Fibroblast of villous mesenchyme (primary cell): ENCODE measurements around the gene ORM2. TPM values are rescaled to one million over a fixed set of nuclear protein-coding genes. Genes with fewer than 3 reads are reported as not detected.

Experiments
- DNase-seq: peaks from one replicate; pipeline ENCODE4 v3.0.0-alpha.2; 2010; ENCODE audit warnings: low read depth
- H3K4me3 ChIP-seq: 2 replicates; pipeline ENCODE4 v1.5.1; 2011; ENCODE audit warnings: low read depth, mild to moderate bottlenecking, low read length
- CTCF ChIP-seq: IDR thresholded peaks from 2 replicates; pipeline ENCODE4 v1.5.1; 2012; ENCODE audit warnings: low read depth, mild to moderate bottlenecking, low read length; ENCODE audit not compliant: insufficient read depth
- total RNA-seq: library from RNA; depleted of rRNA; stranded (reverse); fragments of >200 nt; gene quantifications from 2 replicates; pipeline ENCODE4 v1.2.3, GENCODE V29; 2012

The ORM2 gene
- total RNA-seq, 1 donor: not detected

- no peak for DNase-seq
- no peak for TF ChIP-seq CTCF
- H3K4me3 ChIP-seq: no peak overlapping the region
These were observed 40.6 kb upstream of the ORM2 start for GRCh38 chr9:114289106-114289505.

- DNase-seq: no peak
- no peak for TF ChIP-seq CTCF
These were observed 39.8 kb upstream of the ORM2 start for GRCh38 chr9:114289571-114290481.

GRCh38 chr9:114290561-114290986, 39.1 kb upstream of the ORM2 start:
- H3K4me3 ChIP-seq: no peak overlapping the region
- no peak for TF ChIP-seq CTCF

More at GRCh38 chr9:114289571-114290481, 39.8 kb upstream of the ORM2 start:
- H3K4me3 ChIP-seq: no peak overlapping the region

GRCh38 chr9:114291064-114291474, 38.6 kb upstream of the ORM2 start:
- TF ChIP-seq CTCF: peak; percentile 83
- no peak overlapping the region for H3K4me3 ChIP-seq
- peak; percentile 71 for DNase-seq

More at GRCh38 chr9:114290561-114290986, 39.1 kb upstream of the ORM2 start:
- DNase-seq: no peak

GRCh38 chr9:114291886-114292590, 37.6 kb upstream of the ORM2 start:
- no peak for TF ChIP-seq CTCF
- no peak for DNase-seq
- no peak overlapping the region for H3K4me3 ChIP-seq

GRCh38 chr9:114294664-114295063, 35.0 kb upstream of the ORM2 start:
- H3K4me3 ChIP-seq: no peak overlapping the region
- no peak for DNase-seq
- TF ChIP-seq CTCF: no peak
